Measurements from ENCODE around the gene COL2A1.

COL2A1 gene

GRCh38 chr12:47935184-47935583 lies 69.1 kb downstream of the COL2A1 start:
- H2AFZ ChIP-seq (ENCODE audit: low read length): no peak overlapping the region
- no peaks in the 10 kb centered on the region for H3F3A ChIP-seq (ENCODE audit: insufficient read depth, low read length)
- H3K79me2 ChIP-seq (ENCODE audit: insufficient read depth, low read length): no peaks in the 10 kb centered on the region
- no peak overlapping the region for H3K4me2 ChIP-seq (ENCODE audit: low read length)
- no peaks in the 10 kb centered on the region for H3K9me3 ChIP-seq (ENCODE audit: low read length)
- no peak overlapping the region for H3K9ac ChIP-seq (ENCODE audit: low read length)
- H3K9me2 ChIP-seq (ENCODE audit: low read depth, low read length): no peaks in the 10 kb centered on the region
- no peaks in the 10 kb centered on the region for H4K20me1 ChIP-seq (ENCODE audit: insufficient read depth, low read length)
- H3K4me3 ChIP-seq (ENCODE audit: low read depth, low read length, poor library complexity, severe bottlenecking): no peak overlapping the region
- no peaks in the 10 kb centered on the region for H3K4me1 ChIP-seq (ENCODE audit: insufficient read depth, low read length, severe bottlenecking)
- H3K27me3 ChIP-seq (ENCODE audit: insufficient read depth, low read length): 0 out of 2 replicates have a peak, but pooled peaks cover 5% of the 10 kb centered on the region
- H3K27ac ChIP-seq (ENCODE audit: low read depth, low read length, poor library complexity, severe bottlenecking): no peak overlapping the region
- H3K36me3 ChIP-seq (ENCODE audit: insufficient read depth, low read length): no peaks in the 10 kb centered on the region
- no peak for TF ChIP-seq CTCF (IDR thresholded peaks at IDR 0.05; ENCODE audit: low read length)

- H4K20me1 ChIP-seq (ENCODE audit: insufficient read depth, low read length): no peaks in the 10 kb centered on the region
- H3K27me3 ChIP-seq (ENCODE audit: insufficient read depth, low read length): no peaks in the 10 kb centered on the region
- no peak overlapping the region for H3K4me2 ChIP-seq (ENCODE audit: low read length)
- H2AFZ ChIP-seq (ENCODE audit: low read length): no peak overlapping the region
- no peaks in the 10 kb centered on the region for H3K9me2 ChIP-seq (ENCODE audit: low read depth, low read length)
- no peaks in the 10 kb centered on the region for H3K79me2 ChIP-seq (ENCODE audit: insufficient read depth, low read length)
- no peaks in the 10 kb centered on the region for H3K36me3 ChIP-seq (ENCODE audit: insufficient read depth, low read length)
- no peak overlapping the region for H3K4me3 ChIP-seq (ENCODE audit: low read depth, low read length, poor library complexity, severe bottlenecking)
- H3K27ac ChIP-seq (ENCODE audit: low read depth, low read length, poor library complexity, severe bottlenecking): no peak overlapping the region
- H3K4me1 ChIP-seq (ENCODE audit: insufficient read depth, low read length, severe bottlenecking): no peaks in the 10 kb centered on the region
- H3K9ac ChIP-seq (ENCODE audit: low read length): no peak overlapping the region
- no peaks in the 10 kb centered on the region for H3F3A ChIP-seq (ENCODE audit: insufficient read depth, low read length)
- no peak for TF ChIP-seq EZH2 (IDR thresholded peaks at IDR 0.05; ENCODE audit: borderline replicate concordance, low read length)
- no peak for TF ChIP-seq CTCF (IDR thresholded peaks at IDR 0.05; ENCODE audit: low read length)
- H3K9me3 ChIP-seq (ENCODE audit: low read length): no peaks in the 10 kb centered on the region
These were observed 73.1 kb downstream of the COL2A1 start for GRCh38 chr12:47931187-47931586.

GRCh38 chr12:47930634-47931033 lies 73.6 kb downstream of the COL2A1 start:
- Histone ChIP-seq H3K36me3 (ENCODE audit: insufficient read depth, low read length) (no peaks in the 10 kb centered on the region), H3F3A (ENCODE audit: insufficient read depth, low read length) (no peaks in the 10 kb centered on the region), H3K9ac (ENCODE audit: low read length) (no peak overlapping the region), H2AFZ (ENCODE audit: low read length) (no peak overlapping the region), H3K9me2 (ENCODE audit: low read depth, low read length) (no peaks in the 10 kb centered on the region), H3K4me2 (ENCODE audit: low read length) (no peak overlapping the region), H3K9me3 (ENCODE audit: low read length) (no peaks in the 10 kb centered on the region), H3K27ac (ENCODE audit: low read depth, low read length, poor library complexity, severe bottlenecking) (no peak overlapping the region), H3K79me2 (ENCODE audit: insufficient read depth, low read length) (no peaks in the 10 kb centered on the region), H3K4me1 (ENCODE audit: insufficient read depth, low read length, severe bottlenecking) (no peaks in the 10 kb centered on the region), H3K4me3 (ENCODE audit: low read depth, low read length, poor library complexity, severe bottlenecking) (no peak overlapping the region), H4K20me1 (ENCODE audit: insufficient read depth, low read length) (no peaks in the 10 kb centered on the region), H3K27me3 (ENCODE audit: insufficient read depth, low read length) (no peaks in the 10 kb centered on the region)
- TF ChIP-seq EZH2 (IDR thresholded peaks at IDR 0.05; ENCODE audit: borderline replicate concordance, low read length): no peak
- no peak for TF ChIP-seq CTCF (IDR thresholded peaks at IDR 0.05; ENCODE audit: low read length)
